HCT116 (cell line): ENCODE measurements around the gene DENND5A. TPM values are rescaled to one million over a fixed set of nuclear protein-coding genes. Genes with fewer than 3 reads are reported as not detected.

ENCODE experiments used
- ATAC-seq: fragments of 200-7000 bp; cut with Tn5 transposase; 2 replicates; pipeline ENCODE4 v1.9.1; 2020; ENCODE audit warnings: mild to moderate bottlenecking, moderate library complexity
- BruUV-seq: library from RNA; stranded (reverse); fragments of 400-500 nt; replicated peaks from 2 replicates; lab custom pipeline; 2021; lab: Mats Ljungman, UMichigan
- CTCF ChIA-PET: fragments of 300-600 bp; sonication (Branson Sonifier 250); formaldehyde crosslinking; loops from one replicate; lab custom pipeline; 2021; ENCODE audit warnings: antibody characterized with exemption; lab: Charles Lee
- POLR2A ChIA-PET: fragments of 300-600, 350-600 bp; sonication (Branson Sonifier 250); formaldehyde crosslinking; loops from one replicate; lab custom pipeline; 2021; ENCODE audit warnings: antibody characterized with exemption; lab: Charles Lee
- RAD21 ChIA-PET, 2 experiments: fragments of 300-600 bp; sonication (Branson Sonifier 250); formaldehyde crosslinking; loops; one replicate each; lab custom pipeline; 2023; ENCODE audit warnings: low total read pairs in 2 of 2; ENCODE audit not compliant: uncharacterized antibody in 2 of 2, unreplicated experiment in 2 of 2, low non-redundant PET in 1 of 2; lab: Charles Lee
- DNase-seq: peaks from one replicate; pipeline ENCODE4 v3.0.0-alpha.2; 2010; ENCODE audit warnings: low read depth, low spot score
- H2AFZ ChIP-seq: fragments of 200-600 bp; shearing (Covaris generic), sonication (generic); 2 replicates; pipeline ENCODE4 v1.6.1; 2017; ENCODE audit warnings: low read depth, mixed run types, mixed read lengths, antibody characterized with exemption, low read length; ENCODE audit not compliant: poor library complexity, severe bottlenecking
- H3K27ac ChIP-seq: 2 replicates; pipeline ENCODE4 v1.5.1; 2012; ENCODE audit warnings: low read depth, low read length
- H3K27me3 ChIP-seq: fragments of 200-600 bp; sonication (generic); 2 replicates; pipeline ENCODE4 v1.6.1; 2016; ENCODE audit warnings: mixed run types, low read length, mixed read lengths; ENCODE audit not compliant: insufficient read depth
- H3K36me3 ChIP-seq, 2 experiments: fragments of 200-500 bp in 1 of 2; fragments of 200-600 bp in 1 of 2; sonication (Bioruptor generic) in 1 of 2; sonication (generic) in 1 of 2; 2 replicates each; pipeline versions ENCODE4 v1.5.1 to v1.6.1; 2014 to 2016; ENCODE audit warnings: low read length in 2 of 2, inconsistent platforms in 1 of 2, mixed read lengths in 1 of 2, mixed run types in 1 of 2; ENCODE audit not compliant: insufficient read depth in 2 of 2, control insufficient read depth in 1 of 2
- H3K4me1 ChIP-seq, 2 experiments: fragments of 200-600 bp in 1 of 2; sonication (generic) in 1 of 2; 2 replicates each; pipeline versions ENCODE4 v1.5.1 to v1.6.1; 2012 to 2017; ENCODE audit warnings: low read length in 2 of 2, inconsistent platforms in 1 of 2, mild to moderate bottlenecking in 1 of 2, mixed read lengths in 1 of 2, mixed run types in 1 of 2, moderate library complexity in 1 of 2; ENCODE audit not compliant: insufficient read depth in 2 of 2, control insufficient read depth in 1 of 2
- H3K4me2 ChIP-seq: fragments of 200-600 bp; sonication (generic); 2 replicates; pipeline ENCODE4 v1.6.1; 2017; ENCODE audit warnings: mixed run types, low read length, mixed read lengths
- H3K4me3 ChIP-seq, 2 experiments: fragments of 200-600 bp in 1 of 2; sonication (generic) in 1 of 2; replicated peaks in 1 of 2; 2 replicates each; pipeline ENCODE4 v1.5.1; 2011 to 2016; ENCODE audit warnings: low read length in 2 of 2, control low read depth in 1 of 2, low read depth in 1 of 2, mild to moderate bottlenecking in 1 of 2, mixed read lengths in 1 of 2, mixed run types in 1 of 2
- H3K79me2 ChIP-seq: fragments of 200-600 bp; sonication (generic); 2 replicates; pipeline ENCODE4 v1.6.1; 2017; ENCODE audit warnings: mild to moderate bottlenecking, mixed run types, low read length, moderate library complexity, mixed read lengths; ENCODE audit not compliant: insufficient read depth
- H3K9ac ChIP-seq: fragments of 200-600 bp; sonication (generic); 2 replicates; pipeline ENCODE4 v1.6.1; 2016; ENCODE audit warnings: low read length, mixed read lengths
- H3K9me2 ChIP-seq: fragments of 200-600 bp; sonication (generic), shearing (Covaris generic); 2 replicates; pipeline ENCODE4 v1.6.1; 2017; ENCODE audit warnings: mixed run types, mild to moderate bottlenecking, moderate library complexity; ENCODE audit not compliant: insufficient read depth
- H3K9me3 ChIP-seq, 2 experiments: fragments of 200-500 bp in 1 of 2; fragments of 200-600 bp in 1 of 2; sonication (Bioruptor generic) in 1 of 2; sonication (generic) in 1 of 2; 2 replicates each; pipeline ENCODE4 v1.6.1; 2014 to 2017; ENCODE audit warnings: low read length in 2 of 2, mixed read lengths in 2 of 2, inconsistent platforms in 1 of 2, low read depth in 1 of 2, mild to moderate bottlenecking in 1 of 2, mixed run types in 1 of 2, moderate library complexity in 1 of 2; ENCODE audit not compliant: control insufficient read depth in 1 of 2, insufficient read depth in 1 of 2
- H4K20me1 ChIP-seq: fragments of 200-600 bp; sonication (generic), shearing (Covaris generic); 2 replicates; pipeline ENCODE4 v1.6.1; 2017; ENCODE audit warnings: mixed run types, mild to moderate bottlenecking, moderate library complexity; ENCODE audit not compliant: insufficient read depth
- CTCF ChIP-seq, 3 experiments: fragments of 200-600 bp in 1 of 3; sonication (generic) in 1 of 3; IDR thresholded peaks in 2 of 3; conservative IDR thresholded peaks in 1 of 3; 2 replicates each; pipeline ENCODE4 v1.5.1; 2012 to 2017; ENCODE audit warnings: low read depth in 2 of 3, low read length in 2 of 3, antibody characterized with exemption in 1 of 3, borderline replicate concordance in 1 of 3, control low read depth in 1 of 3, mild to moderate bottlenecking in 1 of 3, mixed read lengths in 1 of 3, mixed run types in 1 of 3, moderate library complexity in 1 of 3; ENCODE audit not compliant: insufficient read depth in 1 of 3
- EZH2 ChIP-seq: fragments of 200-600 bp; sonication (generic); IDR thresholded peaks from 2 replicates; pipeline ENCODE4 v1.6.1; 2017; ENCODE audit warnings: antibody characterized with exemption, mixed run types
- EZH2phosphoT487 ChIP-seq: fragments of 200-600 bp; IDR thresholded peaks from 2 replicates; pipeline ENCODE4 v1.6.1; 2018; ENCODE audit warnings: antibody characterized with exemption, borderline replicate concordance
- FOSL1 ChIP-seq: IDR thresholded peaks from 2 replicates; pipeline ENCODE4 v1.6.1; 2012; ENCODE audit warnings: low read depth
- POLR2A ChIP-seq: IDR thresholded peaks from 2 replicates; pipeline ENCODE4 v1.7.0; 2011; ENCODE audit warnings: borderline replicate concordance; ENCODE audit not compliant: insufficient read depth, insufficient read length; ENCODE audit errors: extremely low read depth
- REST ChIP-seq: IDR thresholded peaks from 2 replicates; pipeline ENCODE4 v1.6.1; 2012; ENCODE audit warnings: low read depth
- SRF ChIP-seq: IDR thresholded peaks from 2 replicates; pipeline ENCODE4 v1.6.1; 2012; ENCODE audit warnings: low read depth
- ZBTB33 ChIP-seq: IDR thresholded peaks from 2 replicates; pipeline ENCODE4 v1.6.1; 2011; ENCODE audit warnings: mild to moderate bottlenecking, low read length, moderate library complexity; ENCODE audit not compliant: insufficient replicate concordance; ENCODE audit errors: extremely low read depth
- ZNF274 ChIP-seq: fragments of 200-500 bp; sonication (Bioruptor generic); IDR thresholded peaks from 2 replicates; pipeline ENCODE4 v1.6.1; 2014; ENCODE audit warnings: mild to moderate bottlenecking, low read depth, low read length, inconsistent platforms
- intact Hi-C: fragments of 100-400 bp; cut with micrococcal nuclease; formaldehyde crosslinking; loops from 2 replicates; pipeline ENCODE4 v1.10.0; 2022
- total RNA-seq: library from RNA; stranded (reverse); gene quantifications from one replicate; pipeline ENCODE4 v1.2.1, GENCODE V29; 2021; ENCODE audit not compliant: unreplicated experiment

DENND5A gene
- total RNA-seq, 1 experiment from 2014 or later = 48.6 TPM

GRCh38 chr11:9130297-9130696 is 134.9 kb downstream of the DENND5A start:
- DNase-seq (no peak), ATAC-seq (0 out of 2 replicates have a peak, but pooled peaks have one; percentile 38)
- no peaks in the 10 kb centered on the region for H3K36me3 ChIP-seq
- H3K79me2 ChIP-seq = no peaks in the 10 kb centered on the region
- TF ChIP-seq POLR2A (no peak), CTCF (IDR thresholded peaks at IDR 0.05 in 2 of 3, conservative IDR thresholded peaks at IDR 0.05 in 1 of 3; ENCODE audit: borderline replicate concordance in 1 of 3, insufficient read depth in 1 of 3, low read depth in 2 of 3, low read length in 2 of 3) (no peak), ZBTB33 (no peak), FOSL1 (no peak), ZNF274 (no peak), EZH2 (no peak), REST (no peak), EZH2phosphoT487 (no peak), SRF (no peak)
- intact Hi-C loops = no loop called here
- ChIA-PET POLR2A (no interaction called here), RAD21 (no interaction called here), CTCF (interaction anchor here (0.7 to 2.1 kb wide), 3 partner anchors 8 to 115 kb away, joined by 3 to 17 read pairs (median 3); no protein-coding TSS in a partner anchor)
- H3K27ac ChIP-seq = no peak overlapping the region
- no peaks in the 10 kb centered on the region for H4K20me1 ChIP-seq
- BruUV-seq = no TSS peak
- H2AFZ ChIP-seq = no peak overlapping the region
- H3K9me2 ChIP-seq = no peaks in the 10 kb centered on the region
- H3K27me3 ChIP-seq = no peaks in the 10 kb centered on the region
- no peak overlapping the region for H3K9ac ChIP-seq
- no peak overlapping the region for H3K4me3 ChIP-seq
- H3K4me2 ChIP-seq = no peak overlapping the region
- no peaks in the 10 kb centered on the region for H3K9me3 ChIP-seq
- no peaks in the 10 kb centered on the region for H3K4me1 ChIP-seq
